Endothelial cell of umbilical vein (primary cell): ENCODE measurements around the gene ZWINT.

Experiments
- CTCF ChIP-seq, 2 donors: IDR thresholded peaks; 1 replicate in 1 of 2; 2 replicates in 1 of 2; pipeline ENCODE4 v1.5.1; 2011; ENCODE audit warnings: low read length in 2 of 2, mild to moderate bottlenecking in 2 of 2, moderate library complexity in 2 of 2, control low read depth in 1 of 2, inconsistent platforms in 1 of 2, low read depth in 1 of 2; ENCODE audit not compliant: insufficient read depth in 1 of 2; ENCODE audit errors: extremely low read depth in 1 of 2
- EZH2 ChIP-seq: IDR thresholded peaks from 2 replicates; pipeline ENCODE4 v1.6.1; 2012; ENCODE audit warnings: borderline replicate concordance, low read depth, mild to moderate bottlenecking, moderate library complexity, low read length, inconsistent platforms; ENCODE audit not compliant: severe bottlenecking
- JUN ChIP-seq: IDR thresholded peaks from 2 replicates; pipeline ENCODE4 v1.6.1; 2011; ENCODE audit warnings: borderline replicate concordance, low read depth; ENCODE audit not compliant: insufficient read length, insufficient read depth
- MAX ChIP-seq: IDR thresholded peaks from 2 replicates; pipeline ENCODE4 v1.6.1; 2011; ENCODE audit not compliant: insufficient read depth, insufficient read length
- MYC ChIP-seq: IDR thresholded peaks from one replicate; pipeline ENCODE4 v1.6.1; 2011; ENCODE audit warnings: mild to moderate bottlenecking, low read depth, low read length
- POLR2A ChIP-seq: IDR thresholded peaks from 2 replicates; pipeline ENCODE4 v1.6.1; 2012; ENCODE audit warnings: low read depth, mild to moderate bottlenecking, control low read depth, low read length
- POLR2AphosphoS5 ChIP-seq: IDR thresholded peaks from 2 replicates; pipeline ENCODE4 v1.6.1; 2012; ENCODE audit warnings: low read depth, mild to moderate bottlenecking, control low read depth, low read length, moderate library complexity; ENCODE audit not compliant: insufficient read depth

- TF ChIP-seq CTCF (IDR thresholded peaks at IDR 0.05; ENCODE audit: extremely low read depth in 1 of 2, insufficient read depth in 1 of 2, low read depth in 1 of 2, low read length in 2 of 2) (no peak), EZH2 (no peak), JUN (no peak), POLR2A (no peak), MAX (no peak), MYC (no peak), POLR2AphosphoS5 (no peak)
Measured at GRCh38 chr10:56348101-56348500, 13.0 kb downstream of the ZWINT start.
